ENCODE measurements around the gene EIF5A2.
"Not testable (repeated sequence)": the region's sequence is repeated elsewhere in the genome, so short reads cannot be mapped to it uniquely, and the experiment has no call there.

EIF5A2 gene

DNA sequence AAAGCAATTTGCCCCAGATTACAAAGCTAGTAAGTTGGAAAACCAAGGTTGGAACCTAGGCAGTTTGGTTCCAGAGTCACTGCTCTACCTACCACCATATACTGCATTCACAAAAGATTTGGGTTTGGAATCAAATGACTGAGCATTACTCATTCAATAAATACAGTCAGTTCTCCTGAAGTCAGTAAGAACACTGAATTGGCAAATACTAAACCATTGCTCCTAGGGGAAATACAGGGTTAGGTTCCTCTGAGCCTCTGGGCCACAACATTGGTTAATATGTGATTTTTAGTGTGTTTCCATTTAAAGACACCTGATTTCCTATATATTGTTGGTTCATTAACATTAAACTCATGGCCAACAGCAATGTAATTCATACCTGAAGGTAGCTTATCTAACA lies 2.1 kb upstream of the EIF5A2 start:
- Mint-ChIP-seq H3K36me3 (no peaks in the 10 kb centered on the region), H3K4me1 (peaks cover 2% of the 10 kb centered on the region), H3K27ac (peak overlapping the region; percentile 36), H3K9me3 (peaks cover 7% of the 10 kb centered on the region), H3K4me3 (no peak overlapping the region), H3K27me3 (no peaks in the 10 kb centered on the region)
- DNase-seq (ENCODE audit: low spot score in 2 of 2), result no peak
- ATAC-seq (ENCODE audit: low read depth), result no peak

- Mint-ChIP-seq H3K9me3 (peaks cover 7% of the 10 kb centered on the region), H3K4me1 (peaks cover 2% of the 10 kb centered on the region), H3K4me3 (peak overlapping the region; percentile 22), H3K36me3 (no peaks in the 10 kb centered on the region), H3K27me3 (no peaks in the 10 kb centered on the region), H3K27ac (peak overlapping the region; percentile 88)
- DNase-seq (ENCODE audit: low spot score in 2 of 2) (no peak), ATAC-seq (ENCODE audit: low read depth) (no peak)
Measured at GRCh38 chr3:170909129-170909903, 879 bp upstream of the EIF5A2 start.

DNA sequence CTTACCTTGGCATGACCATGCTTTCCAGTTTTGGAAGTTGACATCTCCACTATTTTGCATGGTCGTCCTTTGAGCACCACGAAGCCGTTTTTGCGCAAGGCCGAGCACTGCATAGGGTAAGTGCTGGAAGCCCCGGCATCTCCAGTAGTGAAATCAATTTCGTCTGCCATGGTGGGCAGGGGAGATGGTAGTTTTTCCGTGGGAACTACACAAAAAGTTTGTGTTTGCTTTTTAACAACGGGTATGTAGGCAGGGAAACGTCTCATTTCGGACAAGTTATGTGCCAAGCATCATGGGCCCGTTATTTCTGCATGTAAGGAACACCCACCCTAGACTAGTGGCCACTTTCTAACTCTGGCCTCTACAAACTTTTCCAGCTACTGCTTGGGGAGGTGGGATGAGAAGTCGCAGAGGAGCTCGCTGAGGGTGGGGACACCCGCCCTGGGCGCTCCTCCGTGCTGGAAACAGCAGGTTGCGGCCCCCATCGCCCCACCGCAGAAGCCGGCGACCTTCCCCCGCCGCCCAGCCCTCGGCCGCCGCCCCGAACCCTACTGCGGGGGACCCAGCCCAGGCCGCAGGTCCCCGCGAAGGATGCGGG lies 701 bp downstream of the EIF5A2 start:
- no peak for ATAC-seq (ENCODE audit: low read depth)
- Mint-ChIP-seq H3K4me1 (peaks cover 2% of the 10 kb centered on the region), H3K36me3 (peaks cover 5% of the 10 kb centered on the region), H3K4me3 (peak overlapping the region; percentile 99), H3K27ac (peak overlapping the region; percentile 88), H3K9me3 (peaks cover 7% of the 10 kb centered on the region), H3K27me3 (no peaks in the 10 kb centered on the region)
- DNase-seq (ENCODE audit: low spot score in 2 of 2), result no peak

- DNase-seq (ENCODE audit: low spot score in 2 of 2), result no peak
- Mint-ChIP-seq H3K27ac (no peak overlapping the region), H3K4me1 (peaks cover 2% of the 10 kb centered on the region), H3K9me3 (peaks cover 3% of the 10 kb centered on the region), H3K36me3 (peaks cover 12% of the 10 kb centered on the region), H3K27me3 (no peaks in the 10 kb centered on the region), H3K4me3 (no peak overlapping the region)
- no peak for ATAC-seq (ENCODE audit: low read depth)
Measured at GRCh38 chr3:170905862-170906261, 2.6 kb downstream of the EIF5A2 start.

DNA sequence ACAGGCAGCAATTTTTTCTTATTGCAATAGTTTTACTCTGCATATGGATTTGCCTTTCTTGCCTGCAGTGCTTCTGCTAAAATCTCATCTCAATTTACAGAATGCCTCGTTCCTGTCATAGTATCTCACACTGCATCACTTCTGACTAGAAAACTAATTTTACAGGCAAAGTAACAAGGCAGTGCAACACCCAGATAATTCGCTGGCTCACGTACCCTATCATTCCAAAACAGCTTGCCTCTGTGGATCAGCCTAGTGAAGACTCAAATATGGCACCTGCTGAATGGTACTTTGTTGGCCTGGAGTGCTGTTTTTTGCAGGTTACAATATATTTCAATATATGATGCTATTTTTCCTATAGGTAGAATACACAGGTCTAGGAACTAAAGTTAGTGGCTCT lies 5.3 kb downstream of the EIF5A2 start:
- no peaks in the 10 kb centered on the region for H3K4me1 Mint-ChIP-seq
- H3K36me3 Mint-ChIP-seq, result peaks cover 18% of the 10 kb centered on the region
- ATAC-seq (ENCODE audit: low read depth), result no peak
- H3K9me3 Mint-ChIP-seq, result no peaks in the 10 kb centered on the region
- no peaks in the 10 kb centered on the region for H3K27me3 Mint-ChIP-seq
- H3K27ac Mint-ChIP-seq, result no peak overlapping the region
- no peak overlapping the region for H3K4me3 Mint-ChIP-seq
- no peak for DNase-seq (ENCODE audit: low spot score in 2 of 2)

DNA sequence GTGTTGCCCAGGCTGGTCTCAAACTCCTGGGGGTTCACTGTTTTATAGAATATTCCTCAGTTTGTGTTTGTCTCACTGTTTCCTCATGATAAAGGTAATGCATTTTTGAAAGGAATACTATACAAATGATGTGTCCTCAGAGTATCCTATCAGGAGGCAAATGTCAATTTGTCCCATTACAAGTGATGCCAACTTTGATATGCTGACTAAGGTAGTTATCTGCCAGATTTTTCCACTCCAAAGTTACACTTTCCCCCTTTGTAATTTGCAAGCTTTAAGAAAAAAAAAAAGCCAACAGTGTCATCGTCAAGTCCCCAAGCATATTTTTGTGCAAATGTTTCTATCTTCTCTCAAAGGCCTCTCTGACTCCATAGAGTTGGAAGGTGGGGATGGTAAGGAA lies 9.0 kb downstream of the EIF5A2 start:
- ATAC-seq (ENCODE audit: low read depth), result no peak
- no peak overlapping the region for H3K4me3 Mint-ChIP-seq
- peaks cover 4% of the 10 kb centered on the region for H3K9me3 Mint-ChIP-seq
- no peaks in the 10 kb centered on the region for H3K27me3 Mint-ChIP-seq
- peaks cover 34% of the 10 kb centered on the region for H3K36me3 Mint-ChIP-seq
- no peaks in the 10 kb centered on the region for H3K4me1 Mint-ChIP-seq
- H3K27ac Mint-ChIP-seq, result no peak overlapping the region
- no peak for DNase-seq (ENCODE audit: low spot score in 2 of 2)

GRCh38 chr3:170897978-170898377 lies 10.5 kb downstream of the EIF5A2 start:
- H3K4me1 Mint-ChIP-seq, result no peaks in the 10 kb centered on the region
- H3K27me3 Mint-ChIP-seq, result no peaks in the 10 kb centered on the region
- no peak overlapping the region for H3K4me3 Mint-ChIP-seq
- H3K27ac Mint-ChIP-seq, result no peak overlapping the region
- DNase-seq (ENCODE audit: low spot score in 2 of 2) (no peak), ATAC-seq (ENCODE audit: low read depth) (no peak)
- peaks cover 4% of the 10 kb centered on the region for H3K9me3 Mint-ChIP-seq
- H3K36me3 Mint-ChIP-seq, result peaks cover 33% of the 10 kb centered on the region

DNA sequence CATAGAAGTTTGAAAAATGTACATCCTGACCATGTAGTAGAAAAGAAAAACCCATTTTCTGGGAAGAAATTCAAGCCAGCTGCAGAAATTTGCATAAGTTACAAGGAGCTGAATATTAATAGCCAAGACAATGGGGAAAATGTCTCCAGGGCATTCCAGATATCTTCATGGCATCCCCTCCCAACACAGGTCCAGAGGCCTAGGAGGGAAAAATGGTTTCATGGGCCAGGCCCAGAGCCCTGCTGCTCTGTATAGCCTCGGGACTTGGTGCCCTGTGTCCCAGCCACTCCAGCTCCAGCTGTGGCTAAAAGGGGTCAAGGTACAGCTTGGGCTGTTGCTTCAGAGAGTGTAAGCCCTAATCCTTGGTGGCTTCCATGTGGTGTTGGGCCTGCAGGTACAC lies 11.2 kb downstream of the EIF5A2 start:
- not testable (repeated sequence) for H3K4me3 Mint-ChIP-seq; DNase-seq (ENCODE audit: low spot score in 2 of 2); H3K27ac Mint-ChIP-seq; H3K9me3 Mint-ChIP-seq; ATAC-seq (ENCODE audit: low read depth); H3K27me3 Mint-ChIP-seq; H3K4me1 Mint-ChIP-seq
- H3K36me3 Mint-ChIP-seq, result peaks cover 32% of the 10 kb centered on the region

- Mint-ChIP-seq H3K27me3 (no peaks in the 10 kb centered on the region), H3K36me3 (peaks cover 28% of the 10 kb centered on the region), H3K27ac (no peak overlapping the region), H3K4me1 (no peaks in the 10 kb centered on the region), H3K9me3 (peaks cover 4% of the 10 kb centered on the region), H3K4me3 (no peak overlapping the region)
- no peak for DNase-seq (ENCODE audit: low spot score in 2 of 2)
- no peak for ATAC-seq (ENCODE audit: low read depth)
Measured at GRCh38 chr3:170896781-170897180, 11.7 kb downstream of the EIF5A2 start.

GRCh38 chr3:170896333-170896732 lies 12.1 kb downstream of the EIF5A2 start:
- not testable (repeated sequence) for H3K27ac Mint-ChIP-seq; H3K9me3 Mint-ChIP-seq; H3K27me3 Mint-ChIP-seq; H3K4me3 Mint-ChIP-seq; H3K4me1 Mint-ChIP-seq; DNase-seq (ENCODE audit: low spot score in 2 of 2); ATAC-seq (ENCODE audit: low read depth)
- H3K36me3 Mint-ChIP-seq, result peaks cover 27% of the 10 kb centered on the region

- Mint-ChIP-seq H3K27ac (no peak overlapping the region), H3K4me1 (no peaks in the 10 kb centered on the region), H3K9me3 (peaks cover 4% of the 10 kb centered on the region), H3K4me3 (no peak overlapping the region), H3K27me3 (no peaks in the 10 kb centered on the region), H3K36me3 (peaks cover 21% of the 10 kb centered on the region)
- no peak for DNase-seq (ENCODE audit: low spot score in 2 of 2)
- no peak for ATAC-seq (ENCODE audit: low read depth)
Measured at GRCh38 chr3:170893895-170894294, 14.5 kb downstream of the EIF5A2 start.

GRCh38 chr3:170889630-170890029 lies 18.8 kb downstream of the EIF5A2 start:
- ATAC-seq (ENCODE audit: low read depth) (no peak), DNase-seq (ENCODE audit: low spot score in 2 of 2) (no peak)
- Mint-ChIP-seq H3K9me3 (no peaks in the 10 kb centered on the region), H3K27me3 (peaks cover 4% of the 10 kb centered on the region), H3K4me3 (no peak overlapping the region), H3K27ac (no peak overlapping the region), H3K36me3 (peaks cover 7% of the 10 kb centered on the region), H3K4me1 (no peaks in the 10 kb centered on the region)

DNA sequence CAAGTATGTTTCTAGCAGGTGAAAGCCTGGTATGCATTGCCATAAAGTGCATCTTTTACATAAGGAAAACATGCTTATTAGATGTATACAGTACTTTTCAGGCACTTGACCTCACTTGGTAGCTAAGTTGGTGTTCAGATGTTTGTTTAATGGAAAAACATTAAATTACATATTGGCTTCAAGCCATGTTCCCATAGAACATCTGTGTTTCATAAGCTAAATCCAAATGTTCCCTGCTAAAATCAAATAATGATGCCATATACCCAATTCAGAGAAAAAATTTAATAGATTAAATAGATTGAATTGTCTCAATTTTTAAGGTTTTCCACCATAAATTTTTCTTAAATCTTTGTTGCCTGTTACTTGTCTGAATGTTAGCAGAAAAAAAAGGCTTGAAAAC lies 19.3 kb downstream of the EIF5A2 start:
- Mint-ChIP-seq H3K9me3 (no peaks in the 10 kb centered on the region), H3K4me1 (no peaks in the 10 kb centered on the region), H3K27ac (no peak overlapping the region), H3K27me3 (peaks cover 4% of the 10 kb centered on the region), H3K4me3 (no peak overlapping the region), H3K36me3 (peaks cover 6% of the 10 kb centered on the region)
- ATAC-seq (ENCODE audit: low read depth), result no peak
- no peak for DNase-seq (ENCODE audit: low spot score in 2 of 2)

DNA sequence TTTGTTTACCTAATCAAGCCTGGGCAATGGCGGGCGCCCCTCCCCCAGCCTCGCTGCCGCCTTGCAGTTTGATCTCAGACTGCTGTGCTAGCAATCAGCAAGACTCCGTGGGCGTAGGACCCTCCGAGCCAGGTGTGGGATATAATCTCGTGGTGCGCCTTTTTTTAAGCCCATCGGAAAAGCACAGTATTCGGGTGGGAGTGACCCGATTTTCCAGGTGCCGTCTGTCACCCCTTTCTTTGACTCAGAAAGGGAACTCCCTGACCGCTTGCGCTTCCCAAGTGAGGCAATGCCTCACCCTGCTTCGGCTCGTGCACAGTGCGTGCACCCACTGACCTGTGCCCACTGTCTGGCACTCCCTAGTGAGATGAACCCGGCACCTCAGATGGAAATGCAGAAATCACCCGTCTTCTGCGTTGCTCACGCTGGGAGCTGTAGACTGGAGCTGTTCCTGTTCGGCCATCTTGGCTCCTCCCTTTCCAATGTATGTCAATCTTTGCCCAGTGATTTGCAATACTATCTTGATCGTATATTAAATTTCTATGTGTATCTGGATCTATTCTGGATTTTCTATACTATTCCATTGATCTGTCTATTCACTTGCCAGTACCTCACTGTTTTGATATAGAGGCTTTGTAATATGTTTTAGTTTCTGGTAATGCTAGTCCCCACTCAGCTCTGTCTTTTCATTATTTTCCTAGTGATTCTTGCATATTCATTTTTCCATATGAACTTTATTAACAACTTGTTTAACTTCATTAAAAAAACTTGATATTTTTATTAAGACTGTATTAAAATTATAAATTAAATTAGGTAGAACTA lies 24.1 kb downstream of the EIF5A2 start:
- not testable (repeated sequence) for H3K36me3 Mint-ChIP-seq; H3K9me3 Mint-ChIP-seq; H3K4me3 Mint-ChIP-seq; H3K27ac Mint-ChIP-seq; DNase-seq (ENCODE audit: low spot score in 2 of 2); ATAC-seq (ENCODE audit: low read depth); H3K4me1 Mint-ChIP-seq; H3K27me3 Mint-ChIP-seq
